Activated T-helper 1 cell treated with anti-CD3 and anti-CD28 coated beads, Interleukin-12 subunit alpha, Interleukin-12 subunit beta, Interleukin-2, Interleukin-4 antibody, amounts not matched to agents 30 ng/mL and 10 ng/mL and 1 ng/mL, durations not matched to agents 14 hours and 24 hours and 36 hours (primary cell): ENCODE data around the gene CA10. TPM values are rescaled to one million over a fixed set of nuclear protein-coding genes. Genes with fewer than 3 reads are reported as not detected.

Source experiments
- DNase-seq: peaks from one replicate; pipeline ENCODE4 v3.0.0; 2021; ENCODE audit warnings: low spot score
- H3K27ac Mint-ChIP-seq: one replicate; pipeline ENCODE4 v1.8.0; 2021; ENCODE audit warnings: mild to moderate bottlenecking, mixed read lengths
- H3K27me3 Mint-ChIP-seq: one replicate; pipeline ENCODE4 v1.8.0; 2022; ENCODE audit warnings: mild to moderate bottlenecking, moderate library complexity, mixed read lengths; ENCODE audit not compliant: insufficient read depth
- H3K36me3 Mint-ChIP-seq: one replicate; pipeline ENCODE4 v1.8.0; 2021; ENCODE audit warnings: low read depth, mixed read lengths
- H3K4me1 Mint-ChIP-seq: one replicate; pipeline ENCODE4 v1.8.0; 2021; ENCODE audit warnings: low read depth, mixed read lengths
- H3K4me3 Mint-ChIP-seq: one replicate; pipeline ENCODE4 v1.8.0; 2021; ENCODE audit warnings: mild to moderate bottlenecking, moderate library complexity, mixed read lengths
- H3K9me3 Mint-ChIP-seq: one replicate; pipeline ENCODE4 v1.8.0; 2021; ENCODE audit warnings: mixed read lengths
- intact Hi-C: fragments of 100-400 bp; cut with micrococcal nuclease; formaldehyde crosslinking; loops from one replicate; pipeline ENCODE4 v1.15.1; 2024
- total RNA-seq: library from RNA; stranded (reverse); gene quantifications from 2 replicates; pipeline ENCODE4 v1.2.3, GENCODE V29; 2022

The CA10 gene
- total RNA-seq, 1 donor from 2014 or later: not detected

DNA sequence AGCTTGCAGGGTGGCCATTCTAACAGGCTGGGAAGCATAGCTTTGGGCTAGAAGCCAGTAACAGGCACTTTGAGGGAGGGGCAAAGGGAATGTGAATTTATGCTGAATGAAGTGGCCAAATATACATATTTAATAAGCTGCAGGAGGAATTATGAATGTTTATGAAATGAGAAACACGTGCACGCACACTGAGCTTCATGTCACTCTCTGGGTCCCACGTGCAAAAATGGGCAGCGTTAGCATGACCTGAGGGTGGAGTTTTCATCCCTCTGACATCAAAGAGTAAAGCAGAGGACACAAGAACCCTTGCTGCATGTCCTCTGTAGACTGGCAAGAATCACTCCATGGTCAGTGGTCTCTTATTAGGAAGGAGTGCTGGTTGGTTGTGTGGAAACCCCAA is 561.2 kb downstream of the CA10 start:
- Mint-ChIP-seq H3K36me3 (no peaks in the 10 kb centered on the region), H3K27ac (no peak overlapping the region), H3K9me3 (no peaks in the 10 kb centered on the region), H3K27me3 (peaks cover 6% of the 10 kb centered on the region), H3K4me1 (no peaks in the 10 kb centered on the region), H3K4me3 (no peak overlapping the region)
- intact Hi-C loops: no loop called here
- DNase-seq: no peak

DNA sequence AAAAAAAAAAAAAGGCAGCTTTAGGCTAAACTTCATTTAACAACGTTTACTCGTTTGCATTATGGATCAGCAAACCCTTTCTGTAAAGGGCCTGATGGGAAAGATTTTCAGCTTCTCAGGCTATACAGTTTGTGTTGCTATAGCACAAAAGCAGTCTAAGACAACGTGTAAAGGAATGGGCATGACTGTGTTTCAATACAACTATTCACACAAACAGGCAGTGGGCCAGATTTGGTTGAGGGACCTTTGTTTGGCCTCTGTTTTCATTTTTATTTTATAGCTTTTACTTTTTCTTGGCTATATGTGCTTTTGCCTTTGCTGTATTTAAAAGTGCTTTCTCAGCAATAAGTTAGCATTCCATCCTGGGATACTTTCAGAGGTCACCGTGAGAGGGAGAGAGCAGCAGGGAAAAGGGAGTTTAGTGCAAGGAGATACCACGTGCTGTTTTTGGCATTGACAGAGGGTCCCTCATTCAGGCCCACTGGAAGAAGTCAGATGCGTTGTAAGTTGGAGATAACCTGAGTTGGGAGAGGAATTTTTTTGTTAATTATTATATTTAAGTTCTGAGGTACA is 562.6 kb downstream of the CA10 start:
- peaks cover 9% of the 10 kb centered on the region for H3K27me3 Mint-ChIP-seq
- no peaks in the 10 kb centered on the region for H3K36me3 Mint-ChIP-seq
- intact Hi-C loops: no loop called here
- no peak for DNase-seq
- H3K27ac Mint-ChIP-seq: no peak overlapping the region
- H3K4me1 Mint-ChIP-seq: no peaks in the 10 kb centered on the region
- no peaks in the 10 kb centered on the region for H3K9me3 Mint-ChIP-seq
- H3K4me3 Mint-ChIP-seq: no peak overlapping the region

DNA sequence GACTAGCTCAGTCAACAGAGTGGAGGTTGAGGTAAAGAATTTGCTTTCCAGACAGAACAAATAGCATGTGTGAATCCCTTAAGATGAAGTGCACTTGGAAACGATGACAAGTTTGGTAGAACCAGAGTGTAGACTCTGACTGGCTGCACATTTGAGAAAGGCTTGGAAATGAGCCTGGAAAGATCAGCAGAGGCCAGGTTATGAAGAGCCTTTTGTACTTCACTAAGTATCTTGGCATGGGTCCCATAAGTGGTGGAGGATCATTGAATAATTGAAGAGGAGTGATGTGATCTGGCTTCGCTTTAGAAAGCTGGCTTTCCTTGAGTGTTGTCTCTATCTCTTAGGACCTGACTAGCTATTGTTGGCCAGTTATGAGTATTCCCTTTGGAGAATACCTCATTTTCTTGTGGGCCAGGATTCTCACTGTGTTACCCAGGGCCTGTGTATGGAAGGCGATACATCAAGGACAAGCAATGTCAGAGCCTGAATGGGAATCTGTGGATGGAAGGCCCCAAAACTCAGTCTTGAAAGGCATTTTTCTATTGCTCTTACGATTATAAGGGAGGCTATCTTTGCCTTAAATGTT is 568.4 kb downstream of the CA10 start:
- intact Hi-C loops: no loop called here
- no peak overlapping the region for H3K27ac Mint-ChIP-seq
- H3K27me3 Mint-ChIP-seq: peaks cover 5% of the 10 kb centered on the region
- no peaks in the 10 kb centered on the region for H3K36me3 Mint-ChIP-seq
- H3K9me3 Mint-ChIP-seq: peaks cover 11% of the 10 kb centered on the region
- no peaks in the 10 kb centered on the region for H3K4me1 Mint-ChIP-seq
- no peak overlapping the region for H3K4me3 Mint-ChIP-seq
- DNase-seq: no peak

GRCh38 chr17:51588063-51588462 is 570.5 kb downstream of the CA10 start:
- no peaks in the 10 kb centered on the region for H3K36me3 Mint-ChIP-seq
- H3K27me3 Mint-ChIP-seq: peaks cover 5% of the 10 kb centered on the region
- peaks cover 11% of the 10 kb centered on the region for H3K9me3 Mint-ChIP-seq
- H3K4me1 Mint-ChIP-seq: no peaks in the 10 kb centered on the region
- intact Hi-C loops: no loop called here
- no peak overlapping the region for H3K4me3 Mint-ChIP-seq
- no peak for DNase-seq
- H3K27ac Mint-ChIP-seq: no peak overlapping the region

DNA sequence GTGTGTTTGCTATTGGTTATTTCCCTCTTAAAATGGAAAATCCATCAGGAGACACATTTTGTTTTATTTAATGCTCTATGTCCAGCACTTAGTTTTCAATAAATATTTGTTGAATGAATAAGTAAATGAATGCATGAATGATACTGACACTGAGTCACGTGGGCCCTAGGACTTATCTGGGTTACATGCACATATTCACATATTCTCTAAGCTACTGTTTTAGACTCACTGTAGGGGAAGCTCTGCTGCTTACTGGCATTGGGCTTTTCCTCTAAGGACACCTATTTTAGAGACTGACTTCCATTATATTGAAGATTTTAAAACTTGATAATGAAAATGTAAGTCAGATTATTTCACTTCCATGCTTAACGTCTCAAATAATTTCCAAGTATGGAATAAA is 571.0 kb downstream of the CA10 start:
- intact Hi-C loops: no loop called here
- H3K27me3 Mint-ChIP-seq: peaks cover 4% of the 10 kb centered on the region
- H3K9me3 Mint-ChIP-seq: peaks cover 11% of the 10 kb centered on the region
- DNase-seq: no peak
- no peak overlapping the region for H3K27ac Mint-ChIP-seq
- H3K36me3 Mint-ChIP-seq: no peaks in the 10 kb centered on the region
- no peaks in the 10 kb centered on the region for H3K4me1 Mint-ChIP-seq
- H3K4me3 Mint-ChIP-seq: no peak overlapping the region

DNA sequence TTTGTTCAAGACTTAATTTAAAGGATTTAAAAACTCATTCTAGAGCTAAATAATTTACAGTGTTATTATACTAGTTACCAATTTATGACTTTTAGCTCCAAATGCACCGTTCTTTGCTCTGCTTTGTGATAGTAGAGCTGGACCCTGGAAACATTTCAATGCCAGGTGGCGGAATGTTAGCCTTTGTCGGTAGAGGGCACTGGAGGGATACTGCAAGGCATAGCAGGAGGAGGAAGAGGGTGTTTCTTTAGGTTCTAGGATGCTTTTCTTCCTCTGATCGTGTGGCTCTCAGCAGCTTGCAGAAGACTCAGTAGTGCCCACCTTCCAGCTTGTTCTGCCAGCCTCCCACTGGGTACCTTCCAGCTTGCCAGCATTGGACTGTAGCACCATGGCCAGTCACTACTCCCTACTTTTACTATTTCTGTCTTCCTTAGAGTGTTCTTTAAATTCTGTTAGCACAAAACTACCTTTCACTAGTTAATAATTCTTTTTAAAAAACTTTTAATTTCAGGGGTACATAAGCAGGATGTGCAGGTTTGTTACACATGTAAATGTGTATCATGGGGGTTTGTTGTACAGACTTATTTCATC is 572.9 kb downstream of the CA10 start:
- H3K9me3 Mint-ChIP-seq: peaks cover 11% of the 10 kb centered on the region
- H3K4me1 Mint-ChIP-seq: no peaks in the 10 kb centered on the region
- H3K27me3 Mint-ChIP-seq: no peaks in the 10 kb centered on the region
- no peaks in the 10 kb centered on the region for H3K36me3 Mint-ChIP-seq
- no peak overlapping the region for H3K27ac Mint-ChIP-seq
- no peak overlapping the region for H3K4me3 Mint-ChIP-seq
- DNase-seq: no peak
- intact Hi-C loops: no loop called here

DNA sequence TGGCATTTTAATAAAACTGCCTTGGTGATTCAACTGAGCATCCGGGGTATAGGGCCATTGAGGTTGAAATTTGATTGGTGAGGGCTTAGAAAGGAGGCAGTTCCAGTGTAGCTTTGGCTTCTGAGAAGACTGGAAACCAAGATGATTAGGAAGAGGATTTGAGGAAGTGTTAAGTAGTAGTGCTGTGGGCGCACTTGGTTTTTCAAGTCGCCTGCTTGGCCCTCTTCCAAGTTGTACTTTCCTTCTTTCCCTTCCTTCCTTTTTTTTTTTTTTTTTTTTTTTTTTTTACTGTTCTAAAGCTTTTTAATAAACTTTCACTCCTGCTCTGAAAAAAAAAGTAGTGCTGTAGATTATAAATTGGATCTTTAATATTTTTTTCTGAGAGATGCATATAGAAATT is 577.6 kb downstream of the CA10 start:
- DNase-seq: no peak
- H3K9me3 Mint-ChIP-seq: peaks cover 7% of the 10 kb centered on the region
- H3K27ac Mint-ChIP-seq: no peak overlapping the region
- H3K36me3 Mint-ChIP-seq: no peaks in the 10 kb centered on the region
- intact Hi-C loops: no loop called here
- H3K4me1 Mint-ChIP-seq: no peaks in the 10 kb centered on the region
- H3K27me3 Mint-ChIP-seq: peaks cover 2% of the 10 kb centered on the region
- no peak overlapping the region for H3K4me3 Mint-ChIP-seq
